Measurements from ENCODE around the gene FAIM2. TPM values are rescaled to one million over a fixed set of nuclear protein-coding genes. Genes with fewer than 3 reads are reported as not detected.

Gene FAIM2
- total RNA-seq, 4 donors from 2014 or later: 0.13 to 1.1 TPM; not detected in 2

GRCh38 chr12:49932023-49932422, 28.3 kb upstream of the FAIM2 start:
- Histone ChIP-seq H3K4me3 (no peak overlapping the region), H3K36me3 (no peaks in the 10 kb centered on the region), H3K27ac (no peak overlapping the region), H3K9me3 (no peaks in the 10 kb centered on the region), H3K4me1 (no peaks in the 10 kb centered on the region), H3K27me3 (no peaks in the 10 kb centered on the region)
- intact Hi-C loops (cut with DNase I; ENCODE audit: low total_unique reads) (no loop called here), in situ Hi-C loops (cut with MboI; ENCODE audit: low sequenced_read_pairs in 4 of 4) (no loop called here)
- no peak for ATAC-seq
- no peak for DNase-seq
- TF ChIP-seq POLR2A (IDR thresholded peaks at IDR 0.05) (no peak), CTCF (IDR thresholded peaks at IDR 0.05 in 4 of 5, conservative IDR thresholded peaks at IDR 0.05 in 1 of 5) (no peak)

GRCh38 chr12:49930515-49931288, 27.0 kb upstream of the FAIM2 start:
- Histone ChIP-seq H3K27ac (no peak overlapping the region), H3K4me3 (no peak overlapping the region), H3K36me3 (no peaks in the 10 kb centered on the region), H3K4me1 (no peaks in the 10 kb centered on the region), H3K9me3 (no peaks in the 10 kb centered on the region), H3K27me3 (no peaks in the 10 kb centered on the region)
- ATAC-seq: no peak
- intact Hi-C loops (cut with DNase I; ENCODE audit: low total_unique reads) (no loop called here), in situ Hi-C loops (cut with MboI; ENCODE audit: low sequenced_read_pairs in 4 of 4) (no loop called here)
- TF ChIP-seq POLR2A (IDR thresholded peaks at IDR 0.05) (no peak), CTCF (IDR thresholded peaks at IDR 0.05 in 4 of 5, conservative IDR thresholded peaks at IDR 0.05 in 1 of 5) (no peak)
- DNase-seq: no peak

GRCh38 chr12:49929581-49929980, 25.9 kb upstream of the FAIM2 start:
- no peaks in the 10 kb centered on the region for H3K27me3 ChIP-seq
- TF ChIP-seq POLR2A (IDR thresholded peaks at IDR 0.05) (no peak), CTCF (IDR thresholded peaks at IDR 0.05 in 4 of 5, conservative IDR thresholded peaks at IDR 0.05 in 1 of 5) (no peak)
- H3K27ac ChIP-seq: no peak overlapping the region
- DNase-seq (no peak), ATAC-seq (no peak)
- H3K36me3 ChIP-seq: no peaks in the 10 kb centered on the region
- no peaks in the 10 kb centered on the region for H3K9me3 ChIP-seq
- intact Hi-C loops (cut with DNase I; ENCODE audit: low total_unique reads) (no loop called here), in situ Hi-C loops (cut with MboI; ENCODE audit: low sequenced_read_pairs in 4 of 4) (no loop called here)
- H3K4me3 ChIP-seq: no peak overlapping the region
- H3K4me1 ChIP-seq: no peaks in the 10 kb centered on the region

GRCh38 chr12:49928471-49928870, 24.8 kb upstream of the FAIM2 start:
- Histone ChIP-seq H3K9me3 (no peaks in the 10 kb centered on the region), H3K4me3 (no peak overlapping the region), H3K27ac (no peak overlapping the region), H3K4me1 (no peaks in the 10 kb centered on the region), H3K27me3 (no peaks in the 10 kb centered on the region), H3K36me3 (no peaks in the 10 kb centered on the region)
- intact Hi-C loops (cut with DNase I; ENCODE audit: low total_unique reads): no loop called here
- ATAC-seq (no peak), DNase-seq (no peak)
- in situ Hi-C loops (cut with MboI; ENCODE audit: low sequenced_read_pairs in 4 of 4): no loop called here
- TF ChIP-seq POLR2A (IDR thresholded peaks at IDR 0.05): no peak
- no peak for TF ChIP-seq CTCF (IDR thresholded peaks at IDR 0.05 in 4 of 5, conservative IDR thresholded peaks at IDR 0.05 in 1 of 5)
